Loucy (cell line): ENCODE results near the gene FYN.

Experiments
- CTCF ChIP-seq: fragments of 200-600 bp; sonication (generic); conservative IDR thresholded peaks from 2 replicates; pipeline ENCODE4 v1.5.1; 2014; ENCODE audit warnings: mild to moderate bottlenecking, antibody characterized with exemption, low read length
- EZH2phosphoT487 ChIP-seq: fragments of 200-600 bp; IDR thresholded peaks from 2 replicates; pipeline ENCODE4 v1.6.1; 2018; ENCODE audit warnings: antibody characterized with exemption, mild to moderate bottlenecking, moderate library complexity, borderline replicate concordance

GRCh38 chr6:111724505-111724904, 148.7 kb downstream of the FYN start:
- TF ChIP-seq CTCF: no peak
- no peak for TF ChIP-seq EZH2phosphoT487
